ENCODE results near the gene CCDC89.

The CCDC89 gene

DNA sequence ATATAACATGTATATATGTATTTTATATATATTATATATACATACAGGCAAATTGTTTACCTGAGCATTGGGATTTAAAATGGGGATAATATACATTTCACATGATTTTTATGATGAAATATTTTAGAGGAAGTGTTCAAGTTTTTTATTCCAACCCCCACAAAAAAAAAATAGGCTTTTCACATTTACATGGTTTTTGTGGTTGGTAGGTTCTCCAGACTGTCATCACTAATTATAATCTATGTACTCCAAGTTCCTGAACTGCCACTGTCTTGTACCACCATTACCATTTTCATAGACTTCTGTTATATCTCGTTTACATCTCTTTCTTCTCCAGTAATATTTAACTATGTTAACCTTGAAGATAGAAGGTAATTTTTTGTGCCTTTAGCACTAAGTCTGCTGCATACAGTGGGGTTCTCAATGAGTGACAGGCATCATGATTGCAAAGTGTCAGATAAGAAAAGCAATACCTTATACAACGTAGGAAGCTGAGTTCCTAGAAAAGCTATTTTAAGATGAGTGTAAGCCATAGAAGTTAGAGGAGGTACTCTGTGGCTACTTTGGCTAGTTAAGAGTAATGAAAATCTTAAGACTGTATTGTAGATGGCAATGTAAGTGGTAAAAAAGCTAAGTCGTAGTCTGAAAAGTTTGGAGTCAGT, 33.1 kb downstream of the CCDC89 start:
- DNase-seq (ENCODE audit: low read depth), result no peak

DNA sequence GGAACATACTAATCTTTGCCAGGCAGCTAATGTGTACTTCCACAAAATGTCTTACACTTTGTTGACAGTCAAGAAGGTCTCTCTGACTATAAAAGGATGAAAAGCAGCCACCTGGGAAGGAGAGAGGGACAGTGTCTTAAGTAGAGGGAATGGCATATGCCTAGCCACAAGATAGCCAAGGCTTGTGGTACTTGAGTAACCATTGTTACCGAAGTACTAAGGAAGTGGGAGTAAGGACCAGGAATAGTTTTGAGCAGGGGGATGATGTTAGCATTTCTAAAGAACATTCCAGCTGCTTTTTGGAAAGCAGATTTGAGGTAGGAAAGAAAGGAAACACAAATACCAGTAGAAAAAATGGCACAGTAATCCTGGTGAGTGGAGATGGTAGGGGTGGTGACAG, 34.9 kb downstream of the CCDC89 start:
- DNase-seq (ENCODE audit: low read depth), result no peak

DNA sequence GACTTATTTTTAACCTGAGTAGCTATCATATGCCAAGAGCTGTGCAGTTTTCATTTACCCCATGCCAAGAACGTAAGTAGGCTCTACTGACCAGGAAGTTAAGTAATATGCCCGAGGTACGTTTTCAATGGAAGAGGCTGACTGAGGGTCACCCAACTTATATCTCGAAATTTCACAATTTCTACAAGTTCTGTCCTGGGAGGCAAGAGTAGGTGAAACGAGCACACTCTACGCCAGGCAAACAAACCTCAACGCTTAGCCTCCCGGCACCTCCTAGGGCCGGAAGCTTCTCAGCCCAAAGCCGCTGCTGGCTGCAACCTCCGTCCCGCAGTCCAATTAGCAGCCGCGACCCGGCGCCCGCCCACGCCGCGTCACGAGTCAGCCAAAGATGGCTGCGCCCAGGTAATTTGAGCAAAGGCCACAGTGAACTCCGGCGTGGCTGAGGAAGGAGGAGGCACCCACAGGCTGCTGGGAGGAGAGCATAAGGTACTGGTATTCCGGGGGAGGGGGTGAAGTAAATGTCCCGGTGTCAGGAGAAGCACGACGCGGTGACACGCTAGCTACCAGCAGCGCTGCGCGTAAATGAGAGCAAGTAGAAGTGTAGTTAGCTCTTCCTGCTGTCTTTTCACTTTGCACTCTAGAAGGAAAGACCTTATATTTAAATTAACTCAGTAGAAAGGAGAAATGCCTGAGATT, 38.2 kb downstream of the CCDC89 start, which contains the start of gene TMEM126A:
Gene TMEM126A (plus strand): TSS at position 364 of the 696 bp plus-strand sequence. CDS start 2,289 bp downstream, outside the sequence.
- DNase-seq (ENCODE audit: low read depth), result peak; percentile 91

DNA sequence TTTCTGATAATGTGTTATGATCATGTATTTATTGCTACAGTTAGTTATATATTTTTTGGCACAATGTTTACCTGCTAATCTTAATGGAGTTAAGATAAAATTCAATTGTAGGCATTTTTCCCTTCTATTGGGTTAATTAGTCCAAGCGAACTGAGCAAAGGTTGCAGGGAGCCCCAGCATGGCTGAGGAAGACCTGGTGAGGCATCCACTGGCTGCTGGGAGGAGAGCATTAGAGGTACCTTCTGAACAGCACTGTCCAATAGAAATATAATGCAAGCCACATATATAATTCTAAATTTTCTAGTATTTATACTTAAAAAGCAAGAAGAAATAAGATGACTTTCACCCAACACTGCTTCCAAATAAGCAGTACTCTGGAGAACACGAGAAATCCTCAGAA, 38.9 kb downstream of the CCDC89 start:
- DNase-seq (ENCODE audit: low read depth), result no peak

DNA sequence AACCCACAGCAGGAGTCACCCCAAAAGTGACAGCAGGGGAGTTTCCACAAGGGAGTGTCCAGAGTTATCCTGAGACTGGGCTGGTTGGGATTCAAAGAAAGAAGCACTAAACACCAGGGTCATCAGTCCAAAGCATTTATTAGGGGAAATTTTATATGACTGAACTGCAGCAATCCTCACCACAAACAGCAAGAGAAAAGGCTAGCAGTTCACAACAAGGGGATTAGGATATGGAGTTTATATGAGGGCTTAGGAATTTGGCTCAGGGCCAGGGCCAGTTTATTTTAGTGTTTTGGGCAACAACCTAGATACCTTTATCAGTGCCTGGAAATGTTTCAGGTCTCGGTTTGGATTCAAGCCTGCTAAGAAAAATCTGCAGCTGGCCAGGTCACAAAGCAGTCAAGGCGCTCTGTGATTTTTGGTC, 42.8 kb downstream of the CCDC89 start:
- DNase-seq (ENCODE audit: low read depth), result no peak

DNA sequence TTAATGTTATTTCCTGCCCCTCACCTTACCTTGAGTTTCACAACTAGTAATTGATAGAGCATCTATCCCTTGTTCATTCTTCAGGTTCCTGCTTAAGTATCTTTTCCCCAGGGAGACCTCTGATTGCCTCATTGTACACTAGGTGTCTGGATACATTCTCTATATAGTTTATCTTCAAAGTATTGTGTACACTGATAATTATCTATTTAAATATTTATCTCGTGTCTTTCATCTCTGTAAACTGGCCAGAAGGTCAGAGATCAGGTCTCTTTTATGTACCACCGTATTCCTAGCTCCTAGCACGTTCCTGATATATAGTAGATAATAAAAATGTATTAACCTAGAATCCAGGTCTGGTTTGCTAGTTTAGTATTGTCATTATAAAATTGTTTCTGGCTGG, 51.2 kb downstream of the CCDC89 start:
- no peak for DNase-seq (ENCODE audit: low read depth)

Measured in stimulated activated CD8-positive, alpha-beta memory T cell treated with anti-CD3 and anti-CD28 coated beads, Interleukin-4, amount 100 ng/mL, for 24 hours (primary cell).